SK-N-SH (cell line): ENCODE results near the gene PPL. TPM values are rescaled to one million over a fixed set of nuclear protein-coding genes. Genes with fewer than 3 reads are reported as not detected.

ENCODE experiments used
- CTCF ChIA-PET: fragments of 300-600, 350-600 bp; formaldehyde crosslinking; extraction: SDS; loops from one replicate; lab custom pipeline; 2021; lab: Yijun Ruan, JAX
- POLR2A ChIA-PET: fragments of 350-600 bp; sonication (Branson Sonifier 250); formaldehyde crosslinking; extraction: SDS; loops from one replicate; lab custom pipeline; 2020; ENCODE audit warnings: antibody characterized with exemption, inconsistent platforms; lab: Yijun Ruan, JAX
- DNase-seq: peaks from one replicate; pipeline ENCODE4 v3.0.0; 2012
- H2AFZ ChIP-seq: fragments of 200-600 bp; sonication (generic); 2 replicates; pipeline ENCODE4 v1.8.1; 2016; ENCODE audit warnings: antibody characterized with exemption, mild to moderate bottlenecking, low read depth
- H3F3A ChIP-seq: fragments of 200-600 bp; sonication (generic); replicated peaks from 2 replicates; pipeline ENCODE3; 2016; ENCODE audit warnings: antibody characterized with exemption, mild to moderate bottlenecking; ENCODE audit not compliant: insufficient read depth
- H3K27ac ChIP-seq, 2 experiments: fragments of 200-500 bp in 1 of 2; fragments of 200-600 bp in 1 of 2; sonication (Bioruptor generic) in 1 of 2; sonication (generic), shearing (Covaris generic) in 1 of 2; 2 replicates each; pipeline versions ENCODE4 v1.5.1 to v1.6.1; 2014 to 2016; ENCODE audit warnings: low read depth in 2 of 2, inconsistent platforms in 1 of 2, low read length in 1 of 2, mild to moderate bottlenecking in 1 of 2, mixed read lengths in 1 of 2
- H3K27me3 ChIP-seq: fragments of 200-600 bp; sonication (generic), shearing (Covaris generic); 2 replicates; pipeline ENCODE4 v1.6.1; 2016; ENCODE audit warnings: mixed run types; ENCODE audit not compliant: insufficient read depth
- H3K36me3 ChIP-seq, 2 experiments: fragments of 200-500 bp in 1 of 2; fragments of 200-600 bp in 1 of 2; sonication (Bioruptor generic) in 1 of 2; sonication (generic) in 1 of 2; replicated peaks in 1 of 2; 2 replicates each; pipeline versions ENCODE3 to v1.5.1; 2014 to 2016; ENCODE audit warnings: low read length in 1 of 2, mild to moderate bottlenecking in 1 of 2; ENCODE audit not compliant: insufficient read depth in 2 of 2, control insufficient read depth in 1 of 2
- H3K4me1 ChIP-seq, 2 experiments: fragments of 200-500 bp in 1 of 2; fragments of 200-600 bp in 1 of 2; sonication (Bioruptor generic) in 1 of 2; sonication (generic), shearing (Covaris generic) in 1 of 2; 2 replicates each; pipeline versions ENCODE4 v1.5.1 to v1.6.1; 2014 to 2016; ENCODE audit warnings: low read depth in 1 of 2, low read length in 1 of 2, mixed run types in 1 of 2; ENCODE audit not compliant: insufficient read depth in 2 of 2, control insufficient read depth in 1 of 2
- H3K4me2 ChIP-seq: fragments of 200-600 bp; sonication (generic), shearing (Covaris generic); 2 replicates; pipeline ENCODE4 v1.6.1; 2017; ENCODE audit warnings: mixed run types
- H3K4me3 ChIP-seq, 2 experiments: fragments of 200-500 bp in 1 of 2; fragments of 200-600 bp in 1 of 2; sonication (Bioruptor generic) in 1 of 2; sonication (generic), shearing (Covaris generic) in 1 of 2; 2 replicates each; pipeline versions ENCODE4 v1.5.1 to v1.8.1; 2014 to 2016; ENCODE audit warnings: low read depth in 2 of 2, inconsistent platforms in 1 of 2, low read length in 1 of 2, mild to moderate bottlenecking in 1 of 2, mixed read lengths in 1 of 2, moderate library complexity in 1 of 2
- H3K79me2 ChIP-seq: fragments of 200-600 bp; sonication (generic); 2 replicates; pipeline ENCODE4 v1.8.1; 2017; ENCODE audit warnings: mild to moderate bottlenecking; ENCODE audit not compliant: insufficient read depth
- H3K9ac ChIP-seq: fragments of 200-600 bp; sonication (generic); 2 replicates; pipeline ENCODE4 v1.6.1; 2017; ENCODE audit warnings: mixed run types
- H3K9me2 ChIP-seq: fragments of 200-600 bp; sonication (generic); 2 replicates; pipeline ENCODE4 v1.6.1; 2017; ENCODE audit warnings: mixed run types
- H3K9me3 ChIP-seq: fragments of 200-600 bp; sonication (generic); 2 replicates; pipeline ENCODE4 v1.6.1; 2017; ENCODE audit warnings: mixed run types, mild to moderate bottlenecking, moderate library complexity
- H4K20me1 ChIP-seq: fragments of 200-600 bp; sonication (generic); 2 replicates; pipeline ENCODE4 v1.6.1; 2017; ENCODE audit warnings: mild to moderate bottlenecking, mixed run types; ENCODE audit not compliant: insufficient read depth
- CHD2 ChIP-seq: fragments of 150-350 bp; IDR thresholded peaks from 2 replicates; pipeline ENCODE4 v1.6.1; 2018; ENCODE audit warnings: low read length; ENCODE audit not compliant: partially characterized antibody
- ELF1 ChIP-seq: IDR thresholded peaks from 2 replicates; pipeline ENCODE4 v1.4.0; 2012
- EP300 ChIP-seq, 2 experiments: IDR thresholded peaks; 2 replicates each; pipeline versions ENCODE4 v1.4.0 to v1.6.1; 2012; ENCODE audit warnings: borderline replicate concordance in 1 of 2, low read depth in 1 of 2, low read length in 1 of 2
- FOSL2 ChIP-seq: IDR thresholded peaks from 2 replicates; pipeline ENCODE4 v1.4.0; 2012; ENCODE audit warnings: low read depth, mild to moderate bottlenecking, moderate library complexity, borderline replicate concordance
- FOXJ3 ChIP-seq: sonication (generic); formaldehyde crosslinking; IDR thresholded peaks from 2 replicates; pipeline ENCODE4 v1.5.1; 2020; ENCODE audit warnings: mild to moderate bottlenecking, missing genetic modification reagents
- GABPA ChIP-seq: IDR thresholded peaks from 2 replicates; pipeline ENCODE4 v1.4.0; 2012; ENCODE audit warnings: low read depth, mild to moderate bottlenecking
- POLR2AphosphoS5 ChIP-seq: IDR thresholded peaks from 2 replicates; pipeline ENCODE4 v1.6.1; 2012; ENCODE audit warnings: low read depth, low read length
- RCOR1 ChIP-seq: fragments of 150-350 bp; IDR thresholded peaks from 2 replicates; pipeline ENCODE4 v1.6.1; 2017; ENCODE audit warnings: antibody characterized with exemption, low read length
- RFX5 ChIP-seq: IDR thresholded peaks from 2 replicates; pipeline ENCODE4 v1.6.1; 2012; ENCODE audit warnings: mild to moderate bottlenecking, improper control_type of control experiment, low read length
- RXRA ChIP-seq: IDR thresholded peaks from 2 replicates; pipeline ENCODE4 v1.4.0; 2012; ENCODE audit warnings: low read depth, mild to moderate bottlenecking, borderline replicate concordance
- SMC3 ChIP-seq: IDR thresholded peaks from 2 replicates; pipeline ENCODE4 v1.6.1; 2012; ENCODE audit warnings: low read depth, low read length, improper control_type of control experiment
- TCF12 ChIP-seq: IDR thresholded peaks from 2 replicates; pipeline ENCODE4 v1.4.0; 2012
- WGBS: methylation state at CpG from one replicate; pipeline ENCODE4 v1.1.6; 2017; ENCODE audit warnings: low lambda C conversion rate; 5-methylcytosine and 5-hydroxymethylcytosine counted together
- polyA plus RNA-seq, 3 experiments: library from polyadenylated mRNA; depleted of rRNA; stranded (reverse); fragments of >200 nt; gene quantifications; 2 replicates each; pipeline ENCODE4 v1.2.3, GENCODE V29; 2012
- TF ChIP-seq, protein P1 (sequence below): IDR thresholded peaks from 2 replicates; pipeline ENCODE4 v1.4.0; 2012; ENCODE audit warnings: low read depth, borderline replicate concordance
- TF ChIP-seq, protein P2 (sequence below): IDR thresholded peaks from 2 replicates; pipeline ENCODE4 v1.4.0; 2012; ENCODE audit warnings: low read depth
- TF ChIP-seq, protein P3 (sequence below): IDR thresholded peaks from 2 replicates; pipeline ENCODE4 v1.6.1; 2012; ENCODE audit warnings: mild to moderate bottlenecking, low read depth, low read length, moderate library complexity
- TF ChIP-seq, protein P4 (sequence below): fragments of 150-350 bp; IDR thresholded peaks from 2 replicates; pipeline ENCODE4 v1.6.1; 2016; ENCODE audit warnings: mild to moderate bottlenecking, low read depth, low read length

PPL gene
- polyA plus RNA-seq, 1 of the 3 experiments (the other 2 are of a cell fraction), result 24.6 TPM

DNA sequence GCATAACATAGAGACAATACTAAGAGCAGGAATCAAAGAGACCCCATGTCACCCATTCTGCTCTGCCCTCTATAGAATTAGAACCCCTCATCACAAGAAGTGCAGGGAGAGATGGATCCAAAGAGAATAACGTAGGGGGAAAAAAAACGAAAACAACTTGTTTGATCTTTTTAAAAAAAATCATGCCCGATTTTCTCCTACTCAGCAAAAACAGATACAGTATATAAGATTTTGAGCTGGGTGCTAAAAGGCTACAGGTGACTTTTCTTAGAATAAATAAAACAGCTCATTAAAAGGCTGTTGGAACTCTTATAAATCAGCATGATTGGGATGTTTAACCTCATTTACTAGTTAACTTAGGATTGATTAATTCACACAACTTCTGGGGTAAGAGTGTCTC is 72.2 kb downstream of the PPL start:
- H3K27me3 ChIP-seq, result no peaks in the 10 kb centered on the region

DNA sequence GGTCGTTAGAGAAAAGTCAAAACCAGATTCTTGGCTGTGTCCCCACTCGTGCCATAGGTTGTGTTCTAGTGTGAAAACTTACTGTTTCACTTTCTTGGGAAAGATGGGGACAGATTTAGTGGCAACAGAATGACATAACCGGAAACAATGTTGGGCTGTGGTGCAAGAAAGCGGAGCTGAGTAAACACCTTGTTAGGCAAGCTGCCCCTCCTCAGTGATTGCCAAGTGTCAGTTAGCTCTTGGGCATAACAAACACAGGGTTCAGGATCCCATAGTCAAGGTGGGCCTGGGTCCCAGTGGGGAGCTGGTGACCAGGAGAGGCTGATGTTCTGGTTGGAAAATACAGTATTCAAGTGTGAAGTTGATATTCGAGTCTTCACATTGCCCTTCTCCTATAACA is 74.3 kb downstream of the PPL start:
- POLR2A ChIA-PET, result no interaction called here
- no peaks in the 10 kb centered on the region for H3K27me3 ChIP-seq
- no peak for DNase-seq
- H3F3A ChIP-seq, result no peaks in the 10 kb centered on the region
- H3K4me3 ChIP-seq, result no peak overlapping the region
- H2AFZ ChIP-seq, result no peak overlapping the region
- H3K4me1 ChIP-seq, result no peaks in the 10 kb centered on the region
- TF ChIP-seq, protein P1, sequence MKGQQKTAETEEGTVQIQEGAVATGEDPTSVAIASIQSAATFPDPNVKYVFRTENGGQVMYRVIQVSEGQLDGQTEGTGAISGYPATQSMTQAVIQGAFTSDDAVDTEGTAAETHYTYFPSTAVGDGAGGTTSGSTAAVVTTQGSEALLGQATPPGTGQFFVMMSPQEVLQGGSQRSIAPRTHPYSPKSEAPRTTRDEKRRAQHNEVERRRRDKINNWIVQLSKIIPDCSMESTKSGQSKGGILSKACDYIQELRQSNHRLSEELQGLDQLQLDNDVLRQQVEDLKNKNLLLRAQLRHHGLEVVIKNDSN, result no peak
- no peak for TF ChIP-seq GABPA
- TF ChIP-seq, protein P2, sequence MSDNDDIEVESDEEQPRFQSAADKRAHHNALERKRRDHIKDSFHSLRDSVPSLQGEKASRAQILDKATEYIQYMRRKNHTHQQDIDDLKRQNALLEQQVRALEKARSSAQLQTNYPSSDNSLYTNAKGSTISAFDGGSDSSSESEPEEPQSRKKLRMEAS, result no peak
- no peak for TF ChIP-seq POLR2AphosphoS5
- TF ChIP-seq FOSL2, result no peak
- no peak for TF ChIP-seq CHD2
- peaks cover 70% of the 10 kb centered on the region for H3K79me2 ChIP-seq
- H4K20me1 ChIP-seq, result peaks cover 15% of the 10 kb centered on the region
- CTCF ChIA-PET, result no interaction called here
- no peak overlapping the region for H3K27ac ChIP-seq
- H3K9me2 ChIP-seq, result no peaks in the 10 kb centered on the region
- peaks cover 36 to 51% of the 10 kb centered on the region in 2 experiments for H3K36me3 ChIP-seq
- no peak overlapping the region for H3K4me2 ChIP-seq
- 89% methylated on average over 5 of the region's 5 CpGs for WGBS
- no peaks in the 10 kb centered on the region for H3K9me3 ChIP-seq
- no peak overlapping the region for H3K9ac ChIP-seq

More for the DNA sequence above, 72.2 kb downstream of the PPL start:
- no peaks in the 10 kb centered on the region for H3K4me1 ChIP-seq
- H3K36me3 ChIP-seq, result peaks cover 20 to 48% of the 10 kb centered on the region in 2 experiments
- H3F3A ChIP-seq, result no peaks in the 10 kb centered on the region
- no peak overlapping the region for H3K27ac ChIP-seq
- H4K20me1 ChIP-seq, result peaks cover 27% of the 10 kb centered on the region
- no peak for DNase-seq
- H3K9ac ChIP-seq, result no peak overlapping the region
- 75% methylated on average over 3 of the region's 3 CpGs for WGBS
- H3K4me3 ChIP-seq, result no peak overlapping the region
- POLR2A ChIA-PET, result no interaction called here
- TF ChIP-seq ELF1 (no peak), SMC3 (no peak), EP300 (IDR thresholded peaks at IDR 0.05; ENCODE audit: borderline replicate concordance in 1 of 2, low read depth in 1 of 2, low read length in 1 of 2) (no peak), RXRA (no peak), RFX5 (no peak), FOSL2 (no peak), GABPA (no peak), TCF12 (no peak), RCOR1 (no peak), FOXJ3 (CRISPR knock-in tag) (no peak)
- TF ChIP-seq, protein P3, sequence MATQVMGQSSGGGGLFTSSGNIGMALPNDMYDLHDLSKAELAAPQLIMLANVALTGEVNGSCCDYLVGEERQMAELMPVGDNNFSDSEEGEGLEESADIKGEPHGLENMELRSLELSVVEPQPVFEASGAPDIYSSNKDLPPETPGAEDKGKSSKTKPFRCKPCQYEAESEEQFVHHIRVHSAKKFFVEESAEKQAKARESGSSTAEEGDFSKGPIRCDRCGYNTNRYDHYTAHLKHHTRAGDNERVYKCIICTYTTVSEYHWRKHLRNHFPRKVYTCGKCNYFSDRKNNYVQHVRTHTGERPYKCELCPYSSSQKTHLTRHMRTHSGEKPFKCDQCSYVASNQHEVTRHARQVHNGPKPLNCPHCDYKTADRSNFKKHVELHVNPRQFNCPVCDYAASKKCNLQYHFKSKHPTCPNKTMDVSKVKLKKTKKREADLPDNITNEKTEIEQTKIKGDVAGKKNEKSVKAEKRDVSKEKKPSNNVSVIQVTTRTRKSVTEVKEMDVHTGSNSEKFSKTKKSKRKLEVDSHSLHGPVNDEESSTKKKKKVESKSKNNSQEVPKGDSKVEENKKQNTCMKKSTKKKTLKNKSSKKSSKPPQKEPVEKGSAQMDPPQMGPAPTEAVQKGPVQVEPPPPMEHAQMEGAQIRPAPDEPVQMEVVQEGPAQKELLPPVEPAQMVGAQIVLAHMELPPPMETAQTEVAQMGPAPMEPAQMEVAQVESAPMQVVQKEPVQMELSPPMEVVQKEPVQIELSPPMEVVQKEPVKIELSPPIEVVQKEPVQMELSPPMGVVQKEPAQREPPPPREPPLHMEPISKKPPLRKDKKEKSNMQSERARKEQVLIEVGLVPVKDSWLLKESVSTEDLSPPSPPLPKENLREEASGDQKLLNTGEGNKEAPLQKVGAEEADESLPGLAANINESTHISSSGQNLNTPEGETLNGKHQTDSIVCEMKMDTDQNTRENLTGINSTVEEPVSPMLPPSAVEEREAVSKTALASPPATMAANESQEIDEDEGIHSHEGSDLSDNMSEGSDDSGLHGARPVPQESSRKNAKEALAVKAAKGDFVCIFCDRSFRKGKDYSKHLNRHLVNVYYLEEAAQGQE, result no peak
- TF ChIP-seq, protein P2, result no peak
- TF ChIP-seq, protein P4, sequence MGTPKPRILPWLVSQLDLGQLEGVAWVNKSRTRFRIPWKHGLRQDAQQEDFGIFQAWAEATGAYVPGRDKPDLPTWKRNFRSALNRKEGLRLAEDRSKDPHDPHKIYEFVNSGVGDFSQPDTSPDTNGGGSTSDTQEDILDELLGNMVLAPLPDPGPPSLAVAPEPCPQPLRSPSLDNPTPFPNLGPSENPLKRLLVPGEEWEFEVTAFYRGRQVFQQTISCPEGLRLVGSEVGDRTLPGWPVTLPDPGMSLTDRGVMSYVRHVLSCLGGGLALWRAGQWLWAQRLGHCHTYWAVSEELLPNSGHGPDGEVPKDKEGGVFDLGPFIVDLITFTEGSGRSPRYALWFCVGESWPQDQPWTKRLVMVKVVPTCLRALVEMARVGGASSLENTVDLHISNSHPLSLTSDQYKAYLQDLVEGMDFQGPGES, result no peak
- TF ChIP-seq, all 33 proteins: peak for 0
- CTCF ChIA-PET, result no interaction called here
- H3K9me3 ChIP-seq, result no peaks in the 10 kb centered on the region
- H3K9me2 ChIP-seq, result no peaks in the 10 kb centered on the region
- no peak overlapping the region for H3K4me2 ChIP-seq
- H3K79me2 ChIP-seq, result peaks cover 86% of the 10 kb centered on the region
- H2AFZ ChIP-seq, result no peak overlapping the region
